MM.1S (cell line): Measurements from ENCODE around the gene ADIPOR2.

ENCODE experiments used
- DNase-seq: peaks from one replicate; pipeline ENCODE4 v3.0.0-alpha.2; 2015
- H2AFZ ChIP-seq: fragments of 300-600 bp; sonication (generic); 2 replicates; pipeline ENCODE4 v1.6.0; 2016; ENCODE audit warnings: antibody characterized with exemption, low read length
- H3F3A ChIP-seq: fragments of 300-600 bp; sonication (generic); 2 replicates; pipeline ENCODE4 v1.6.1; 2016; ENCODE audit warnings: mild to moderate bottlenecking, antibody characterized with exemption, low read length, moderate library complexity, mixed read lengths; ENCODE audit not compliant: insufficient read depth
- H3K27ac ChIP-seq: fragments of 300-600 bp; sonication (generic); 2 replicates; pipeline ENCODE4 v1.5.1; 2016; ENCODE audit warnings: mild to moderate bottlenecking, low read length
- H3K27me3 ChIP-seq: fragments of 300-600 bp; sonication (generic); replicated peaks from 2 replicates; pipeline ENCODE4 v1.6.0; 2016; ENCODE audit warnings: low read length; ENCODE audit not compliant: insufficient read depth
- H3K36me3 ChIP-seq: fragments of 300-600 bp; sonication (generic); replicated peaks from 2 replicates; pipeline ENCODE4 v1.6.1; 2016; ENCODE audit warnings: mild to moderate bottlenecking, low read length, mixed read lengths; ENCODE audit not compliant: insufficient read depth
- H3K4me1 ChIP-seq: fragments of 300-600 bp; sonication (generic); 2 replicates; pipeline ENCODE4 v1.6.1; 2016; ENCODE audit warnings: low read length, mixed read lengths
- H3K4me2 ChIP-seq: fragments of 300-600 bp; sonication (generic); 2 replicates; pipeline ENCODE4 v1.6.0; 2016; ENCODE audit warnings: low read depth, low read length
- H3K4me3 ChIP-seq: fragments of 300-600 bp; sonication (generic); 2 replicates; pipeline ENCODE4 v1.5.1; 2016; ENCODE audit warnings: low read length, mixed read lengths
- H3K79me2 ChIP-seq: fragments of 300-600 bp; sonication (generic); 2 replicates; pipeline ENCODE4 v1.6.1; 2016; ENCODE audit warnings: mixed run types, low read length, mixed read lengths
- H3K9ac ChIP-seq: fragments of 300-600 bp; sonication (generic); 2 replicates; pipeline ENCODE4 v1.6.1; 2016; ENCODE audit warnings: low read length, mixed read lengths
- H3K9me2 ChIP-seq: fragments of 300-600 bp; sonication (generic); replicated peaks from 2 replicates; pipeline ENCODE4 v1.6.1; 2016; ENCODE audit warnings: mild to moderate bottlenecking, low read length, mixed read lengths; ENCODE audit not compliant: insufficient read depth
- H3K9me3 ChIP-seq: fragments of 300-600 bp; sonication (generic); replicated peaks from 2 replicates; pipeline ENCODE4 v1.6.1; 2016; ENCODE audit warnings: mild to moderate bottlenecking, low read length, mixed read lengths; ENCODE audit not compliant: insufficient read depth
- H4K20me1 ChIP-seq: fragments of 300-600 bp; sonication (generic); 2 replicates; pipeline ENCODE4 v1.6.1; 2016; ENCODE audit warnings: mild to moderate bottlenecking, low read length, moderate library complexity, mixed read lengths; ENCODE audit not compliant: insufficient read depth
- EZH2 ChIP-seq: fragments of 300-600 bp; sonication (generic); optimal IDR thresholded peaks from 2 replicates; pipeline ENCODE3; 2017; ENCODE audit warnings: low read depth, mild to moderate bottlenecking, antibody characterized with exemption, low read length, mixed read lengths
- EZH2phosphoT487 ChIP-seq: fragments of 300-600 bp; sonication (generic); IDR thresholded peaks from 2 replicates; pipeline ENCODE4 v1.6.1; 2018; ENCODE audit warnings: antibody characterized with exemption, low read length
- TF ChIP-seq, protein P1 (sequence below): fragments of 300-600 bp; sonication (generic); IDR thresholded peaks from 2 replicates; pipeline ENCODE4 v1.5.1; 2016; ENCODE audit warnings: antibody characterized with exemption, low read length, mixed read lengths

Gene ADIPOR2

GRCh38 chr12:1822699-1823098 is 131.8 kb downstream of the ADIPOR2 start:
- Histone ChIP-seq H3K27ac (no peak overlapping the region), H3K9me3 (no peaks in the 10 kb centered on the region), H3K79me2 (no peaks in the 10 kb centered on the region), H3F3A (no peaks in the 10 kb centered on the region), H3K9ac (no peak overlapping the region), H3K9me2 (no peaks in the 10 kb centered on the region), H3K4me1 (no peaks in the 10 kb centered on the region), H3K27me3 (peaks cover 87% of the 10 kb centered on the region), H4K20me1 (no peaks in the 10 kb centered on the region), H2AFZ (no peak overlapping the region), H3K4me2 (no peak overlapping the region), H3K4me3 (no peak overlapping the region), H3K36me3 (no peaks in the 10 kb centered on the region)
- no peak for DNase-seq
- TF ChIP-seq EZH2phosphoT487 = no peak
- TF ChIP-seq EZH2 = no peak
- TF ChIP-seq, protein P1, sequence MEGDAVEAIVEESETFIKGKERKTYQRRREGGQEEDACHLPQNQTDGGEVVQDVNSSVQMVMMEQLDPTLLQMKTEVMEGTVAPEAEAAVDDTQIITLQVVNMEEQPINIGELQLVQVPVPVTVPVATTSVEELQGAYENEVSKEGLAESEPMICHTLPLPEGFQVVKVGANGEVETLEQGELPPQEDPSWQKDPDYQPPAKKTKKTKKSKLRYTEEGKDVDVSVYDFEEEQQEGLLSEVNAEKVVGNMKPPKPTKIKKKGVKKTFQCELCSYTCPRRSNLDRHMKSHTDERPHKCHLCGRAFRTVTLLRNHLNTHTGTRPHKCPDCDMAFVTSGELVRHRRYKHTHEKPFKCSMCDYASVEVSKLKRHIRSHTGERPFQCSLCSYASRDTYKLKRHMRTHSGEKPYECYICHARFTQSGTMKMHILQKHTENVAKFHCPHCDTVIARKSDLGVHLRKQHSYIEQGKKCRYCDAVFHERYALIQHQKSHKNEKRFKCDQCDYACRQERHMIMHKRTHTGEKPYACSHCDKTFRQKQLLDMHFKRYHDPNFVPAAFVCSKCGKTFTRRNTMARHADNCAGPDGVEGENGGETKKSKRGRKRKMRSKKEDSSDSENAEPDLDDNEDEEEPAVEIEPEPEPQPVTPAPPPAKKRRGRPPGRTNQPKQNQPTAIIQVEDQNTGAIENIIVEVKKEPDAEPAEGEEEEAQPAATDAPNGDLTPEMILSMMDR = no peak

- no peaks in the 10 kb centered on the region for H4K20me1 ChIP-seq
- no peak overlapping the region for H3K4me2 ChIP-seq
- no peak overlapping the region for H3K4me3 ChIP-seq
- no peak overlapping the region for H3K9ac ChIP-seq
- H3K9me3 ChIP-seq = no peaks in the 10 kb centered on the region
- no peaks in the 10 kb centered on the region for H3K4me1 ChIP-seq
- H3K27me3 ChIP-seq = peaks cover 89% of the 10 kb centered on the region
- H3K27ac ChIP-seq = no peak overlapping the region
- H3K9me2 ChIP-seq = no peaks in the 10 kb centered on the region
- H2AFZ ChIP-seq = no peak overlapping the region
- no peak for DNase-seq
- no peaks in the 10 kb centered on the region for H3F3A ChIP-seq
- no peaks in the 10 kb centered on the region for H3K79me2 ChIP-seq
- H3K36me3 ChIP-seq = no peaks in the 10 kb centered on the region
- TF ChIP-seq, protein P1 = no peak
- no peak for TF ChIP-seq EZH2
These were observed 132.4 kb downstream of the ADIPOR2 start for GRCh38 chr12:1823237-1823636.

- H3K27me3 ChIP-seq = peaks cover 94% of the 10 kb centered on the region
These were observed 134.7 kb downstream of the ADIPOR2 start for GRCh38 chr12:1825382-1826102.

More at GRCh38 chr12:1825382-1826102, 134.7 kb downstream of the ADIPOR2 start:
- H3K4me2 ChIP-seq = no peak overlapping the region
- no peak overlapping the region for H3K4me3 ChIP-seq
- no peaks in the 10 kb centered on the region for H3K9me2 ChIP-seq
- no peaks in the 10 kb centered on the region for H3F3A ChIP-seq
- no peaks in the 10 kb centered on the region for H3K79me2 ChIP-seq
- no peak overlapping the region for H2AFZ ChIP-seq
- H3K4me1 ChIP-seq = no peaks in the 10 kb centered on the region
- H4K20me1 ChIP-seq = no peaks in the 10 kb centered on the region
- H3K36me3 ChIP-seq = no peaks in the 10 kb centered on the region
- no peak overlapping the region for H3K9ac ChIP-seq
- TF ChIP-seq, protein P1 = no peak
- no peak for TF ChIP-seq EZH2phosphoT487
- TF ChIP-seq EZH2 = no peak
- no peak for DNase-seq
- H3K9me3 ChIP-seq = no peaks in the 10 kb centered on the region
- H3K27ac ChIP-seq = no peak overlapping the region
